ENCODE measurements around the gene MYOM3.

MYOM3 gene

GRCh38 chr1:24111996-24112779 is at the start of gene MYOM3:
TSS of gene MYOM3 (minus strand) at chr1:24112135. CDS start at chr1:24108636, 3,499 bp downstream.
- Mint-ChIP-seq H3K9me3 (no peaks in the 10 kb centered on the region), H3K27ac (ENCODE audit: low read depth) (no peak within 1 kb of the TSS), H3K36me3 (ENCODE audit: insufficient read depth) (peaks cover 3% of the 10 kb centered on the region), H3K4me3 (no peak within 1 kb of the TSS), H3K4me1 (no peaks in the 10 kb centered on the region), H3K27me3 (peaks cover 50% of the 10 kb centered on the region)
- DNase-seq (ENCODE audit: low spot score in 2 of 2), result peak in 1 of 2 donors; percentile 30
- ATAC-seq (replicated peaks; ENCODE audit: extremely low read depth, poor library complexity, severe bottlenecking), result peak; percentile 70

- ATAC-seq (replicated peaks; ENCODE audit: extremely low read depth, poor library complexity, severe bottlenecking) (no peak), DNase-seq (ENCODE audit: low spot score in 2 of 2) (no peak)
- Mint-ChIP-seq H3K27me3 (no peaks in the 10 kb centered on the region), H3K9me3 (no peaks in the 10 kb centered on the region), H3K36me3 (ENCODE audit: insufficient read depth) (peaks cover 25% of the 10 kb centered on the region), H3K4me3 (no peak overlapping the region), H3K4me1 (no peaks in the 10 kb centered on the region), H3K27ac (ENCODE audit: low read depth) (peak overlapping the region; percentile 50)
These were observed 49.3 kb upstream of the MYOM3 start for GRCh38 chr1:24161270-24161669.

- Mint-ChIP-seq H3K27me3 (no peaks in the 10 kb centered on the region), H3K4me1 (no peaks in the 10 kb centered on the region), H3K4me3 (no peak overlapping the region), H3K27ac (ENCODE audit: low read depth) (no peak overlapping the region), H3K36me3 (ENCODE audit: insufficient read depth) (peaks cover 15% of the 10 kb centered on the region), H3K9me3 (no peaks in the 10 kb centered on the region)
- DNase-seq (ENCODE audit: low spot score in 2 of 2) (no peak), ATAC-seq (replicated peaks; ENCODE audit: extremely low read depth, poor library complexity, severe bottlenecking) (no peak)
These were observed 47.4 kb upstream of the MYOM3 start for GRCh38 chr1:24159366-24159765.

- no peaks in the 10 kb centered on the region for H3K27me3 Mint-ChIP-seq
- no peak overlapping the region for H3K27ac Mint-ChIP-seq (ENCODE audit: low read depth)
- H3K4me1 Mint-ChIP-seq, result no peaks in the 10 kb centered on the region
- H3K9me3 Mint-ChIP-seq, result no peaks in the 10 kb centered on the region
- DNase-seq (ENCODE audit: low spot score in 2 of 2) (no peak), ATAC-seq (replicated peaks; ENCODE audit: extremely low read depth, poor library complexity, severe bottlenecking) (no peak)
- H3K36me3 Mint-ChIP-seq (ENCODE audit: insufficient read depth), result peaks cover 14% of the 10 kb centered on the region
- H3K4me3 Mint-ChIP-seq, result no peak overlapping the region
These were observed 46.1 kb upstream of the MYOM3 start for GRCh38 chr1:24157918-24158481.

GRCh38 chr1:24156542-24157260 is 44.8 kb upstream of the MYOM3 start:
- Mint-ChIP-seq H3K4me3 (no peak overlapping the region), H3K27ac (ENCODE audit: low read depth) (no peak overlapping the region)

GRCh38 chr1:24155011-24155782 is 43.3 kb upstream of the MYOM3 start:
- Mint-ChIP-seq H3K4me1 (peaks cover 4% of the 10 kb centered on the region), H3K27me3 (peaks cover 8% of the 10 kb centered on the region), H3K9me3 (no peaks in the 10 kb centered on the region), H3K27ac (ENCODE audit: low read depth) (no peak overlapping the region), H3K4me3 (no peak overlapping the region), H3K36me3 (ENCODE audit: insufficient read depth) (peaks cover 10% of the 10 kb centered on the region)
- no peak for ATAC-seq (replicated peaks; ENCODE audit: extremely low read depth, poor library complexity, severe bottlenecking)
- no peak for DNase-seq (ENCODE audit: low spot score in 2 of 2)

More at GRCh38 chr1:24156542-24157260, 44.8 kb upstream of the MYOM3 start:
- Mint-ChIP-seq H3K9me3 (no peaks in the 10 kb centered on the region), H3K27me3 (no peaks in the 10 kb centered on the region), H3K36me3 (ENCODE audit: insufficient read depth) (peaks cover 14% of the 10 kb centered on the region), H3K4me1 (no peaks in the 10 kb centered on the region)
- no peak for ATAC-seq (replicated peaks; ENCODE audit: extremely low read depth, poor library complexity, severe bottlenecking)
- DNase-seq (ENCODE audit: low spot score in 2 of 2), result no peak

GRCh38 chr1:24154215-24154614 is 42.3 kb upstream of the MYOM3 start:
- Mint-ChIP-seq H3K27ac (ENCODE audit: low read depth) (no peak overlapping the region), H3K4me3 (no peak overlapping the region), H3K27me3 (peaks cover 15% of the 10 kb centered on the region), H3K9me3 (no peaks in the 10 kb centered on the region), H3K4me1 (peaks cover 7% of the 10 kb centered on the region), H3K36me3 (ENCODE audit: insufficient read depth) (peaks cover 8% of the 10 kb centered on the region)
- DNase-seq (ENCODE audit: low spot score in 2 of 2), result no peak
- no peak for ATAC-seq (replicated peaks; ENCODE audit: extremely low read depth, poor library complexity, severe bottlenecking)

GRCh38 chr1:24152631-24153494 is 40.9 kb upstream of the MYOM3 start:
- Mint-ChIP-seq H3K4me1 (peaks cover 7% of the 10 kb centered on the region), H3K27me3 (peaks cover 28% of the 10 kb centered on the region), H3K36me3 (ENCODE audit: insufficient read depth) (peaks cover 4% of the 10 kb centered on the region), H3K4me3 (no peak overlapping the region), H3K9me3 (no peaks in the 10 kb centered on the region), H3K27ac (ENCODE audit: low read depth) (no peak overlapping the region)
- ATAC-seq (replicated peaks; ENCODE audit: extremely low read depth, poor library complexity, severe bottlenecking), result no peak
- DNase-seq (ENCODE audit: low spot score in 2 of 2), result no peak

- H3K27ac Mint-ChIP-seq (ENCODE audit: low read depth), result no peak overlapping the region
- H3K4me1 Mint-ChIP-seq, result peaks cover 7% of the 10 kb centered on the region
- H3K36me3 Mint-ChIP-seq (ENCODE audit: insufficient read depth), result no peaks in the 10 kb centered on the region
- DNase-seq (ENCODE audit: low spot score in 2 of 2) (no peak), ATAC-seq (replicated peaks; ENCODE audit: extremely low read depth, poor library complexity, severe bottlenecking) (no peak)
- H3K27me3 Mint-ChIP-seq, result peaks cover 43% of the 10 kb centered on the region
- no peaks in the 10 kb centered on the region for H3K9me3 Mint-ChIP-seq
- no peak overlapping the region for H3K4me3 Mint-ChIP-seq
These were observed 39.2 kb upstream of the MYOM3 start for GRCh38 chr1:24151175-24151533.

- ATAC-seq (replicated peaks; ENCODE audit: extremely low read depth, poor library complexity, severe bottlenecking) (peak; percentile 79), DNase-seq (ENCODE audit: low spot score in 2 of 2) (peak; percentile 75 to 88)
- peaks cover 7% of the 10 kb centered on the region for H3K4me1 Mint-ChIP-seq
- no peak overlapping the region for H3K27ac Mint-ChIP-seq (ENCODE audit: low read depth)
- no peaks in the 10 kb centered on the region for H3K9me3 Mint-ChIP-seq
- no peaks in the 10 kb centered on the region for H3K36me3 Mint-ChIP-seq (ENCODE audit: insufficient read depth)
- peaks cover 47% of the 10 kb centered on the region for H3K27me3 Mint-ChIP-seq
- H3K4me3 Mint-ChIP-seq, result peak overlapping the region; percentile 15
These were observed 38.6 kb upstream of the MYOM3 start for GRCh38 chr1:24150234-24151174.

GRCh38 chr1:24149866-24150233 is 37.9 kb upstream of the MYOM3 start:
- ATAC-seq (replicated peaks; ENCODE audit: extremely low read depth, poor library complexity, severe bottlenecking) (no peak), DNase-seq (ENCODE audit: low spot score in 2 of 2) (no peak)
- Mint-ChIP-seq H3K27ac (ENCODE audit: low read depth) (no peak overlapping the region), H3K36me3 (ENCODE audit: insufficient read depth) (no peaks in the 10 kb centered on the region), H3K27me3 (peaks cover 50% of the 10 kb centered on the region), H3K4me1 (peaks cover 7% of the 10 kb centered on the region), H3K4me3 (no peak overlapping the region), H3K9me3 (no peaks in the 10 kb centered on the region)

Data from central memory CD8-positive, alpha-beta T cell (primary cell).